K562 (cell line): Measurements from ENCODE around the gene COQ10B. TPM values are rescaled to one million over a fixed set of nuclear protein-coding genes. Genes with fewer than 3 reads are reported as not detected.

Source experiments
- ATAC-seq: fragments of 200-7000 bp; cut with Tn5 transposase; 3 replicates; pipeline ENCODE4 v1.9.1; 2020; ENCODE audit warnings: moderate library complexity
- BruUV-seq: library from RNA; stranded (reverse); fragments of 400-500 nt; replicated peaks from 2 replicates; lab custom pipeline; 2021; lab: Mats Ljungman, UMichigan
- CTCF ChIA-PET: fragments of 300-600 bp; formaldehyde crosslinking; extraction: SDS; loops from one replicate; lab custom pipeline; 2021; ENCODE audit warnings: low intra/inter-chr PET ratio; lab: Yijun Ruan, JAX
- POLR2A ChIA-PET: fragments of 300-600, 350-650 bp; sonication (Branson Sonifier 250); formaldehyde crosslinking; extraction: SDS; loops from one replicate; lab custom pipeline; 2021; ENCODE audit warnings: antibody characterized with exemption, inconsistent platforms; lab: Yijun Ruan, JAX
- DNase-seq, 4 experiments: peaks; one replicate each; pipeline versions ENCODE4 v3.0.0 to v3.0.0-alpha.2; 2011 to 2018; ENCODE audit warnings: low spot score in 3 of 4, mixed read lengths in 3 of 4; ENCODE audit errors: extremely low read depth in 1 of 4
- FAIRE-seq: peaks from 2 replicates; lab custom pipeline; 2011; peaks lifted over from hg19 to GRCh38; lab: Jason Lieb, UNC
- H2AFZ ChIP-seq: 2 replicates; pipeline ENCODE4 v1.6.0; 2011; ENCODE audit warnings: low read depth, low read length, control low read depth, inconsistent platforms
- H3K27ac ChIP-seq: fragments of 200-600 bp; 3 replicates; pipeline ENCODE4 v1.8.0; 2011; ENCODE audit warnings: low read depth, mild to moderate bottlenecking, control low read depth, inconsistent platforms, low read length, moderate library complexity, mixed read lengths; ENCODE audit errors: extremely low read depth
- H3K27me3 ChIP-seq, 2 experiments: fragments of 300-600 bp in 1 of 2; 2 replicates in 1 of 2; 3 replicates in 1 of 2; pipeline versions ENCODE4 v1.6.0 to v1.8.0; 2011; ENCODE audit warnings: inconsistent platforms in 2 of 2, low read length in 2 of 2, mild to moderate bottlenecking in 1 of 2, mixed read lengths in 1 of 2, moderate library complexity in 1 of 2; ENCODE audit not compliant: control insufficient read depth in 2 of 2, insufficient read depth in 2 of 2
- H3K36me3 ChIP-seq: fragments of 300-600 bp; 3 replicates; pipeline ENCODE4 v1.8.0; 2011; ENCODE audit warnings: mild to moderate bottlenecking, low read length, inconsistent platforms; ENCODE audit not compliant: control insufficient read depth, insufficient read depth
- H3K4me1 ChIP-seq, 2 experiments: fragments of 200-600 bp in 1 of 2; replicated peaks in 1 of 2; 2 replicates in 1 of 2; 3 replicates in 1 of 2; pipeline versions ENCODE4 v1.5.1 to v1.8.0; 2011; ENCODE audit warnings: inconsistent platforms in 2 of 2, low read length in 2 of 2, mild to moderate bottlenecking in 1 of 2, mixed read lengths in 1 of 2, moderate library complexity in 1 of 2; ENCODE audit not compliant: control insufficient read depth in 2 of 2, insufficient read depth in 2 of 2
- H3K4me2 ChIP-seq: 2 replicates; pipeline ENCODE4 v1.6.1; 2011; ENCODE audit warnings: low read length, control low read depth, inconsistent platforms, mixed read lengths; ENCODE audit not compliant: insufficient read depth
- H3K4me3 ChIP-seq: fragments of 200-600 bp; sonication (generic), shearing (Covaris generic); 2 replicates; pipeline ENCODE4 v1.5.1; 2016; ENCODE audit warnings: control low read depth, inconsistent platforms
- H3K79me2 ChIP-seq: fragments of 200-600 bp; 3 replicates; pipeline ENCODE4 v1.8.0; 2011; ENCODE audit warnings: low read length, inconsistent platforms; ENCODE audit not compliant: control insufficient read depth, insufficient read depth
- H3K9ac ChIP-seq, 2 experiments: 2 replicates each; pipeline versions ENCODE4 v1.6.0 to v1.6.1; 2011; ENCODE audit warnings: low read depth in 2 of 2, low read length in 2 of 2, control low read depth in 1 of 2, inconsistent platforms in 1 of 2, mild to moderate bottlenecking in 1 of 2, mixed read lengths in 1 of 2; ENCODE audit not compliant: insufficient read depth in 1 of 2
- H3K9me1 ChIP-seq: one replicate; pipeline ENCODE4 v1.6.0; 2011; ENCODE audit warnings: inconsistent platforms, mild to moderate bottlenecking, low read length, moderate library complexity; ENCODE audit not compliant: control insufficient read depth, insufficient read depth
- H3K9me3 ChIP-seq: replicated peaks from 2 replicates; pipeline ENCODE4 v1.5.1; 2011; ENCODE audit warnings: low read depth, low read length, inconsistent platforms; ENCODE audit not compliant: control insufficient read depth, insufficient read depth
- H4K20me1 ChIP-seq: replicated peaks from 2 replicates; pipeline ENCODE4 v1.6.1; 2011; ENCODE audit warnings: low read length, inconsistent platforms, mixed read lengths; ENCODE audit not compliant: control insufficient read depth, insufficient read depth
- CBX8 ChIP-seq: fragments of 200-600 bp; sonication (generic); IDR thresholded peaks from 2 replicates; pipeline ENCODE4 v1.6.1; 2012; ENCODE audit warnings: borderline replicate concordance, mixed run types, low read depth, mild to moderate bottlenecking, moderate library complexity, mixed read lengths, low read length, control low read depth, inconsistent platforms; ENCODE audit not compliant: poor library complexity, severe bottlenecking; ENCODE audit errors: extremely low read depth
- PATZ1 ChIP-seq: fragments of 250-450 bp; sonication (Bioruptor Pico); IDR thresholded peaks from 2 replicates; pipeline ENCODE4 v1.5.0; 2020; ENCODE audit warnings: mild to moderate bottlenecking, borderline replicate concordance
- PKNOX1 ChIP-seq: fragments of 450-650 bp; IDR thresholded peaks from 2 replicates; pipeline ENCODE4 v1.6.1; 2016
- PTBP1 ChIP-seq: fragments of 200-400 bp; formaldehyde crosslinking; IDR thresholded peaks from 2 replicates; pipeline ENCODE4 v1.6.1; 2017; ENCODE audit warnings: low read depth, low read length
- SNIP1 ChIP-seq: fragments of 450-650 bp; IDR thresholded peaks from 2 replicates; pipeline ENCODE4 v1.7.1; 2017; ENCODE audit warnings: low read depth, mild to moderate bottlenecking
- TAF15 ChIP-seq: fragments of 200-400 bp; formaldehyde crosslinking; IDR thresholded peaks from 2 replicates; pipeline ENCODE4 v1.6.1; 2017; ENCODE audit warnings: mild to moderate bottlenecking, low read depth, low read length, moderate library complexity
- ZBTB7A ChIP-seq: IDR thresholded peaks from 2 replicates; pipeline ENCODE4 v1.6.1; 2011; ENCODE audit warnings: low read depth, mild to moderate bottlenecking, low read length, moderate library complexity, borderline replicate concordance; ENCODE audit not compliant: control insufficient read depth
- ZFP1 ChIP-seq: fragments of 450-650 bp; formaldehyde crosslinking; IDR thresholded peaks from 2 replicates; pipeline ENCODE4 v1.4.0; 2020; ENCODE audit warnings: mild to moderate bottlenecking, mixed read lengths
- ZFP30 ChIP-seq: fragments of 250-450 bp; sonication (Bioruptor Pico); IDR thresholded peaks from 2 replicates; pipeline ENCODE4 v1.8.0; 2022; ENCODE audit warnings: moderate library complexity, mild to moderate bottlenecking, inconsistent platforms, borderline replicate concordance
- ZNF586 ChIP-seq: fragments of 450-650 bp; formaldehyde crosslinking; conservative IDR thresholded peaks from 2 replicates; pipeline ENCODE4 v1.4.0; 2020; ENCODE audit warnings: mild to moderate bottlenecking, moderate library complexity
- WGBS: fragments of 100-300 bp; shearing (Covaris generic); methylation state at CpG from one replicate; pipeline ENCODE4 v1.1.6; 2016; ENCODE audit warnings: low coverage, mixed read lengths; ENCODE audit not compliant: insufficient coverage; ENCODE audit errors: missing lambda C conversion rate; 5-methylcytosine and 5-hydroxymethylcytosine counted together
- in situ Hi-C: fragments of 300-500 bp; cut with MboI; formaldehyde crosslinking; loops from 4 replicates; pipeline ENCODE4 v1.15.0; 2018; ENCODE audit warnings: inconsistent platforms, mixed read lengths
- intact Hi-C: fragments of 100-400 bp; cut with micrococcal nuclease; formaldehyde crosslinking; loops from 2 replicates; pipeline ENCODE4 v1.14.2; 2022
- polyA plus RNA-seq, 8 experiments: library from polyadenylated mRNA; depleted of rRNA in 4 of 8; stranded (reverse) in 5 of 8; unstranded in 3 of 8; fragments of >200 nt; fragmentation: Nextera tagmentation in 2 of 8; fragmentation: Illumina TruSeq in 1 of 8; extraction: Ambion mirVana in 2 of 8; extraction: Trizol in 1 of 8; gene quantifications; 2 replicates each; pipeline versions ENCODE4 v1.2.1 to v1.2.3, GENCODE V29; 2011 to 2014; ENCODE audit warnings: inconsistent platforms in 1 of 8, missing spikeins in 1 of 8
- total RNA-seq, 7 experiments: library from RNA; depleted of rRNA in 6 of 7; stranded (reverse); fragments of >200 nt in 6 of 7; fragmentation: Illumina TruSeq in 2 of 7; extraction: Trizol in 2 of 7; gene quantifications; 2 replicates each; pipeline versions ENCODE4 v1.2.1 to v1.2.3, GENCODE V29; 2011 to 2021; ENCODE audit warnings: low replicate concordance in 1 of 7

COQ10B gene
- total and polyA plus RNA-seq, 9 of the 15 experiments (the other 6 are each of a cell fraction or from before 2014, with no cell fraction given): 3.1 to 13.1 (median 7.7) TPM

- Histone ChIP-seq H3K4me3 (no peak overlapping the region), H3K9me3 (no peaks in the 10 kb centered on the region), H3K9ac (no peak overlapping the region), H3K27me3 (no peaks in the 10 kb centered on the region), H4K20me1 (no peaks in the 10 kb centered on the region), H3K36me3 (no peaks in the 10 kb centered on the region), H3K27ac (no peak overlapping the region), H3K4me2 (no peak overlapping the region), H3K79me2 (no peaks in the 10 kb centered on the region), H3K9me1 (no peaks in the 10 kb centered on the region), H2AFZ (no peak overlapping the region), H3K4me1 (no peaks in the 10 kb centered on the region; a peak in 2 of 5 replicates)
- 47% methylated on average over 1 of the region's 1 CpG for WGBS
- FAIRE-seq (no peak), ATAC-seq (no peak), DNase-seq (no peak)
- ChIA-PET CTCF (no interaction called here), POLR2A (interaction anchor here (0.6 to 0.9 kb wide), 2 partner anchors 10 to 54 kb away, joined by 4 read pairs; partner anchors contain the start of gene HSPD1)
- BruUV-seq: no TSS peak
- TF ChIP-seq CBX8: no peak
- no peak for TF ChIP-seq PKNOX1
- no peak for TF ChIP-seq PATZ1 (CRISPR knock-in tag)
- TF ChIP-seq SNIP1: no peak
- no peak for TF ChIP-seq PTBP1
- TF ChIP-seq ZFP1: no peak
- no peak for TF ChIP-seq ZFP30 (CRISPR knock-in tag)
- TF ChIP-seq ZNF586 (CRISPR knock-in tag): no peak
- no peak for TF ChIP-seq ZBTB7A
- no peak for TF ChIP-seq TAF15
- in situ Hi-C loops: no loop called here
- intact Hi-C loops: no loop called here
Measured at GRCh38 chr2:197445746-197446145, 7.6 kb upstream of the COQ10B start.
